HepG2 (cell line): ENCODE results near the gene DDAH2. TPM values are rescaled to one million over a fixed set of nuclear protein-coding genes. Genes with fewer than 3 reads are reported as not detected.
A peak's percentile ranks its signal among the peaks of the same experiment; 100 is the strongest.

Source experiments
- ATF6 ChIP-seq: sonication (generic); formaldehyde crosslinking; conservative IDR thresholded peaks from 2 replicates; pipeline ENCODE4 v1.4.0; 2020; ENCODE audit warnings: missing genetic modification reagents
- ATF7-NPFF ChIP-seq: sonication (generic); formaldehyde crosslinking; IDR thresholded peaks from 2 replicates; pipeline ENCODE4 v1.8.1; 2023; ENCODE audit warnings: mild to moderate bottlenecking, low read depth, missing genetic modification reagents, moderate library complexity
- DPF2 ChIP-seq: sonication (generic); formaldehyde crosslinking; IDR thresholded peaks from 2 replicates; pipeline ENCODE4 v1.4.0; 2020; ENCODE audit warnings: mild to moderate bottlenecking, low read depth, missing genetic modification reagents, borderline replicate concordance
- GLI4 ChIP-seq: sonication (generic); formaldehyde crosslinking; IDR thresholded peaks from 2 replicates; pipeline ENCODE4 v1.5.1; 2020; ENCODE audit warnings: missing genetic modification reagents, mild to moderate bottlenecking, moderate library complexity, borderline replicate concordance
- HOXA7 ChIP-seq: sonication (generic); formaldehyde crosslinking; IDR thresholded peaks from 2 replicates; pipeline ENCODE4 v1.8.1; 2022; ENCODE audit warnings: mild to moderate bottlenecking, missing genetic modification reagents, moderate library complexity
- MBNL3 ChIP-seq: fragments of 250-450 bp; sonication (Bioruptor Pico); conservative IDR thresholded peaks from 2 replicates; pipeline ENCODE4 v1.8.0; 2022; ENCODE audit warnings: mild to moderate bottlenecking, inconsistent platforms
- MNT ChIP-seq: fragments of 450-650 bp; IDR thresholded peaks from 2 replicates; pipeline ENCODE4 v1.6.1; 2016
- MXI1 ChIP-seq: IDR thresholded peaks from 3 replicates; pipeline ENCODE4 v1.6.1; 2012; ENCODE audit warnings: low read depth, low read length, inconsistent platforms, borderline replicate concordance
- NFIC ChIP-seq: IDR thresholded peaks from 2 replicates; pipeline ENCODE4 v1.6.1; 2012; ENCODE audit warnings: mild to moderate bottlenecking, low read length, inconsistent platforms
- RELA ChIP-seq: sonication (generic); formaldehyde crosslinking; IDR thresholded peaks from 2 replicates; pipeline ENCODE4 v1.4.0; 2020; ENCODE audit warnings: missing genetic modification reagents
- TBP ChIP-seq: sonication (generic); formaldehyde crosslinking; IDR thresholded peaks from 2 replicates; pipeline ENCODE4 v1.5.0; 2020; ENCODE audit warnings: missing genetic modification reagents
- TP53 ChIP-seq: sonication (generic); formaldehyde crosslinking; conservative IDR thresholded peaks from 2 replicates; pipeline ENCODE4 v1.4.0; 2020; ENCODE audit warnings: missing genetic modification reagents
- ZBTB46 ChIP-seq: sonication (generic); formaldehyde crosslinking; IDR thresholded peaks from 2 replicates; pipeline ENCODE4 v1.4.0; 2020; ENCODE audit warnings: mild to moderate bottlenecking, missing genetic modification reagents, borderline replicate concordance
- ZFP36 ChIP-seq: fragments of 150-350 bp; IDR thresholded peaks from 2 replicates; pipeline ENCODE4 v1.6.1; 2018; ENCODE audit warnings: borderline replicate concordance, low read length, low read depth; ENCODE audit not compliant: partially characterized antibody
- ZNF136 ChIP-seq: sonication (generic); formaldehyde crosslinking; IDR thresholded peaks from 2 replicates; pipeline ENCODE4 v1.8.1; 2022; ENCODE audit warnings: low read depth, mild to moderate bottlenecking, moderate library complexity, missing genetic modification reagents
- ZNF232 ChIP-seq: sonication (generic); formaldehyde crosslinking; IDR thresholded peaks from 2 replicates; pipeline ENCODE4 v1.4.0; 2020; ENCODE audit warnings: missing genetic modification reagents, borderline replicate concordance
- ZNF432 ChIP-seq: sonication (generic); formaldehyde crosslinking; IDR thresholded peaks from 2 replicates; pipeline ENCODE4 v1.5.0; 2020; ENCODE audit warnings: missing genetic modification reagents, mild to moderate bottlenecking, borderline replicate concordance
- ZNF749 ChIP-seq: sonication (generic); formaldehyde crosslinking; IDR thresholded peaks from 2 replicates; pipeline ENCODE4 v1.8.0; 2022; ENCODE audit warnings: mild to moderate bottlenecking, missing genetic modification reagents, moderate library complexity, borderline replicate concordance
- polyA plus RNA-seq, 8 experiments: library from polyadenylated mRNA; depleted of rRNA in 3 of 8; stranded (reverse) in 7 of 8; unstranded in 1 of 8; fragments of >200 nt; fragmentation: Illumina TruSeq in 4 of 8; extraction: Trizol in 4 of 8; gene quantifications; 2 replicates each; pipeline versions ENCODE4 v1.2.1 to v1.2.3, GENCODE V29; 2011 to 2016; ENCODE audit warnings: low read depth in 4 of 8, missing spikeins in 1 of 8, mixed read lengths in 1 of 8; ENCODE audit not compliant: insufficient read depth in 1 of 8
- total RNA-seq, 5 experiments: library from RNA; depleted of rRNA; stranded (reverse); fragments of >200 nt; fragmentation: Illumina TruSeq; extraction: Trizol; gene quantifications; 2 replicates each; pipeline ENCODE4 v1.2.3, GENCODE V29; 2016; ENCODE audit warnings: low read depth in 1 of 5
- TF ChIP-seq, protein P1 (sequence below): sonication (generic); formaldehyde crosslinking; IDR thresholded peaks from 2 replicates; pipeline ENCODE4 v1.4.0; 2020; ENCODE audit warnings: missing genetic modification reagents, borderline replicate concordance
- TF ChIP-seq, protein P2 (sequence below): sonication (generic); formaldehyde crosslinking; IDR thresholded peaks from 2 replicates; pipeline ENCODE4 v1.4.0; 2020; ENCODE audit warnings: mild to moderate bottlenecking, missing genetic modification reagents

DDAH2 gene
- total and polyA plus RNA-seq, 2 of the 13 experiments (the other 11 are each of a cell fraction or from before 2014, with no cell fraction given): 16.4 to 21.1 TPM

GRCh38 chr6:31739639-31740396 lies 10.7 kb upstream of the DDAH2 start, which contains the start of gene MSH5 (continued):
- TF ChIP-seq HOXA7 (CRISPR knock-in tag) (peak; percentile 96; the same call in 1 of the 2 replicates), TP53 (CRISPR knock-in tag) (no peak), MNT (peak; percentile 77), ZFP36 (no peak), ATF7-NPFF (CRISPR knock-in tag) (peak; percentile 100), MXI1 (peak; percentile 94), RELA (CRISPR knock-in tag) (no peak), ZNF749 (CRISPR knock-in tag) (peak; percentile 96; the same call in 1 of the 2 replicates), ATF6 (CRISPR knock-in tag) (peak; percentile 87), ZNF432 (CRISPR knock-in tag) (no peak), TBP (CRISPR knock-in tag) (no peak), NFIC (no peak), MBNL3 (CRISPR knock-in tag) (no peak), ZNF136 (CRISPR knock-in tag) (peak; percentile 95; the same call in 1 of the 2 replicates), DPF2 (CRISPR knock-in tag) (no peak; the same call in 1 of the 2 replicates), ZBTB46 (CRISPR knock-in tag) (peak; percentile 58; the same call in 1 of the 2 replicates), GLI4 (CRISPR knock-in tag) (peak; percentile 94), ZNF232 (peak; percentile 93)
- TF ChIP-seq, protein P1, sequence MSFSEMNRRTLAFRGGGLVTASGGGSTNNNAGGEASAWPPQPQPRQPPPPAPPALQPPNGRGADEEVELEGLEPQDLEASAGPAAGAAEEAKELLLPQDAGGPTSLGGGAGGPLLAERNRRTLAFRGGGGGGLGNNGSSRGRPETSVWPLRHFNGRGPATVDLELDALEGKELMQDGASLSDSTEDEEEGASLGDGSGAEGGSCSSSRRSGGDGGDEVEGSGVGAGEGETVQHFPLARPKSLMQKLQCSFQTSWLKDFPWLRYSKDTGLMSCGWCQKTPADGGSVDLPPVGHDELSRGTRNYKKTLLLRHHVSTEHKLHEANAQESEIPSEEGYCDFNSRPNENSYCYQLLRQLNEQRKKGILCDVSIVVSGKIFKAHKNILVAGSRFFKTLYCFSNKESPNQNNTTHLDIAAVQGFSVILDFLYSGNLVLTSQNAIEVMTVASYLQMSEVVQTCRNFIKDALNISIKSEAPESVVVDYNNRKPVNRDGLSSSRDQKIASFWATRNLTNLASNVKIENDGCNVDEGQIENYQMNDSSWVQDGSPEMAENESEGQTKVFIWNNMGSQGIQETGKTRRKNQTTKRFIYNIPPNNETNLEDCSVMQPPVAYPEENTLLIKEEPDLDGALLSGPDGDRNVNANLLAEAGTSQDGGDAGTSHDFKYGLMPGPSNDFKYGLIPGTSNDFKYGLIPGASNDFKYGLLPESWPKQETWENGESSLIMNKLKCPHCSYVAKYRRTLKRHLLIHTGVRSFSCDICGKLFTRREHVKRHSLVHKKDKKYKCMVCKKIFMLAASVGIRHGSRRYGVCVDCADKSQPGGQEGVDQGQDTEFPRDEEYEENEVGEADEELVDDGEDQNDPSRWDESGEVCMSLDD (CRISPR knock-in tag): peak; percentile 78; the same call in 1 of the 2 replicates
- TF ChIP-seq, protein P2, sequence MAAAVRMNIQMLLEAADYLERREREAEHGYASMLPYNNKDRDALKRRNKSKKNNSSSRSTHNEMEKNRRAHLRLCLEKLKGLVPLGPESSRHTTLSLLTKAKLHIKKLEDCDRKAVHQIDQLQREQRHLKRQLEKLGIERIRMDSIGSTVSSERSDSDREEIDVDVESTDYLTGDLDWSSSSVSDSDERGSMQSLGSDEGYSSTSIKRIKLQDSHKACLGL: peak; percentile 96
